Heart left ventricle (tissue), 16 donors: ENCODE measurements around the gene PUM1. TPM values are rescaled to one million over a fixed set of nuclear protein-coding genes. Genes with fewer than 3 reads are reported as not detected.

Experiments
- ATAC-seq, 4 donors: fragments of 200-7000 bp; cut with Tn5 transposase; one replicate each; pipeline ENCODE4 v1.9.1; 2020 to 2022; ENCODE audit warnings: moderate library complexity in 4 of 4, mild to moderate bottlenecking in 3 of 4, moderate number of reproducible peaks in 1 of 4
- DNase-seq, 5 donors: peaks; one replicate each; pipeline ENCODE4 v3.0.0-alpha.2; 2020
- H3K27ac ChIP-seq, 12 donors: fragments of 200-600 bp; sonication (generic) in 4 of 12; one replicate each; pipeline versions ENCODE4 v1.5.0 to v1.8.0; 2016 to 2022; ENCODE audit warnings: mild to moderate bottlenecking in 2 of 12
- H3K27me3 ChIP-seq, 9 donors: fragments of 200-600 bp; sonication (generic) in 2 of 9; one replicate each; pipeline versions ENCODE4 v1.5.1 to v1.8.0; 2016 to 2022; ENCODE audit warnings: mild to moderate bottlenecking in 3 of 9
- H3K36me3 ChIP-seq, 9 donors: fragments of 200-600 bp; sonication (generic) in 2 of 9; one replicate each; pipeline versions ENCODE4 v1.5.0 to v1.8.0; 2018 to 2022; ENCODE audit warnings: mild to moderate bottlenecking in 2 of 9
- H3K4me1 ChIP-seq, 12 donors: fragments of 200-600 bp; sonication (generic) in 4 of 12; one replicate each; pipeline versions ENCODE4 v1.5.0 to v1.8.0; 2016 to 2022; ENCODE audit warnings: mild to moderate bottlenecking in 3 of 12
- H3K4me3 ChIP-seq, 12 donors: fragments of 200-600 bp; sonication (generic) in 4 of 12; one replicate each; pipeline versions ENCODE4 v1.5.0 to v1.8.0; 2017 to 2022; ENCODE audit warnings: mild to moderate bottlenecking in 9 of 12, moderate library complexity in 4 of 12
- H3K9me3 ChIP-seq, 12 donors: fragments of 200-600 bp; sonication (generic) in 4 of 12; one replicate each; pipeline versions ENCODE4 v1.5.0 to v1.8.0; 2016 to 2022; ENCODE audit warnings: mild to moderate bottlenecking in 1 of 12
- CTCF ChIP-seq, 12 donors: fragments of 200-600 bp; sonication (generic) in 4 of 12; IDR thresholded peaks; one replicate each; pipeline versions ENCODE4 v1.5.0 to v1.8.0; 2018 to 2022; ENCODE audit warnings: antibody characterized with exemption in 12 of 12, mild to moderate bottlenecking in 5 of 12
- POLR2A ChIP-seq, 2 donors: fragments of 450-650 bp; IDR thresholded peaks; one replicate each; pipeline ENCODE4 v1.6.1; 2017; ENCODE audit warnings: antibody characterized with exemption in 2 of 2, mild to moderate bottlenecking in 2 of 2, moderate library complexity in 2 of 2
- WGBS, 4 donors: extraction: QIAGEN DNeasy Blood & Tissue Kit in 2 of 4; methylation state at CpG; one replicate each; pipeline versions ENCODE4 v1.1.5 to v1.1.7; 2013 to 2018; 5-methylcytosine and 5-hydroxymethylcytosine counted together
- intact Hi-C, 10 donors: fragments of 100-400 bp; cut with DNase I; formaldehyde crosslinking; loops; one replicate each; pipeline versions ENCODE4 v1.11.1 to v1.14.2; 2022
- polyA plus RNA-seq, 2 donors: library from polyadenylated mRNA; stranded (reverse); fragments of 200-250 nt; gene quantifications; one replicate each; pipeline ENCODE4 v1.2.3, GENCODE V29; 2013
- total RNA-seq, 9 donors: library from RNA; depleted of rRNA in 2 of 9; stranded (reverse); fragments of >200 nt in 2 of 9; fragmentation: NEBNext Ultra II Directional in 3 of 9; extraction: Animal tissue kit (Norgen Biotek cat#: 25700) in 3 of 9; gene quantifications; one replicate each; pipeline versions ENCODE4 v1.1.0 to v1.2.4, GENCODE V29; 2016 to 2023
- donor health status: ischemic (EF 13 %, LVEDD 7.1; RV severe dilation, severe dysfunction).
- donor health status: healthy with polysubstance abuse.
- donor health status: DM: no; HTN: yes; CAD: no.
- donor health status: DM: no; HTN: no; CAD: no.
- donor health status: ischemic (EF 25% LVEDD 6.9; RV normal size, moderate dysfunction).
- donor health status: ischemic (EF 25% LVEDD 5.7; RV mildly dilated, moderate dysfunction).
- donor health status: healthy.
- donor health status: DM: yes; HTN: yes; CAD: no.
- donor health status: ischemic (EF 35%, LVEDD 5.7; RV mildly dilated, moderate dysfunction).
- donor health status: nonischemic (EF 11% LVEDD 7.7; RV severe dilation, severe dysfunction).
- donor health status: DM: yes; HTN: yes; CAD: no.
- donor health status: PGD.
- donor health status: ischemic (EF 29% LVEDD 5.4; RV normal size, mild dysfunction).
- donor health status: nonischemic (EF 23%, LVEDD 6.1; RV moderate dilation, normal function).

PUM1 gene
- total and polyA plus RNA-seq, 11 donors = 19.2 to 96.3 (median 70.7) TPM

- peaks cover 2 to 50% (median 32%) of the 10 kb centered on the region in 12 donors for H3K4me1 ChIP-seq
- TF ChIP-seq CTCF (IDR thresholded peaks at IDR 0.05) (no peak), POLR2A (IDR thresholded peaks at IDR 0.05) (no peak)
- intact Hi-C loops = no loop called here
- ATAC-seq = no peak
- no peak for DNase-seq
- H3K27ac ChIP-seq = no peak overlapping the region
- H3K36me3 ChIP-seq = peaks cover 0 to 78% (median 50%) of the 10 kb centered on the region in 9 donors
- H3K9me3 ChIP-seq = no peaks in the 10 kb centered on the region
- no peaks in the 10 kb centered on the region for H3K27me3 ChIP-seq
- 98 to 100% (median 99%) methylated on average over 2 of the region's 2 CpGs for WGBS, 4 donors
- no peak overlapping the region for H3K4me3 ChIP-seq
These were observed 88.0 kb downstream of the PUM1 start for GRCh38 chr1:30977511-30977910.

- 72 to 78% (median 75%) methylated on average over 5 of the region's 5 CpGs for WGBS, 4 donors
- Histone ChIP-seq H3K4me3 (no peak overlapping the region), H3K9me3 (no peaks in the 10 kb centered on the region), H3K27ac (peak overlapping the region in 4 of 12 donors; percentile 39 to 84 (median 44)), H3K27me3 (no peaks in the 10 kb centered on the region), H3K4me1 (peaks cover 2 to 46% (median 28%) of the 10 kb centered on the region in 12 donors), H3K36me3 (peaks cover 0 to 79% (median 51%) of the 10 kb centered on the region in 9 donors)
- peak in 2 of 4 donors; percentile 10 to 42 for ATAC-seq
- TF ChIP-seq POLR2A (IDR thresholded peaks at IDR 0.05) = no peak
- TF ChIP-seq CTCF (IDR thresholded peaks at IDR 0.05) = peak in 4 of 12 donors; percentile 13 to 30 (median 24)
- intact Hi-C loops = no loop called here
- no peak for DNase-seq
These were observed 88.4 kb downstream of the PUM1 start for GRCh38 chr1:30977105-30977504.

- 12 to 25% (median 14%) methylated on average over 2 of the region's 2 CpGs for WGBS, 4 donors
- H3K36me3 ChIP-seq = peaks cover 0 to 75% (median 53%) of the 10 kb centered on the region in 9 donors
- H3K27me3 ChIP-seq = no peaks in the 10 kb centered on the region
- no peaks in the 10 kb centered on the region for H3K9me3 ChIP-seq
- peak overlapping the region in 11 of 12 donors; percentile 12 to 84 (median 44) for H3K27ac ChIP-seq
- peaks cover 2 to 43% (median 27%) of the 10 kb centered on the region in 12 donors for H3K4me1 ChIP-seq
- no peak overlapping the region for H3K4me3 ChIP-seq
- DNase-seq (no peak), ATAC-seq (peak; percentile 27 to 69 (median 50))
- TF ChIP-seq CTCF (IDR thresholded peaks at IDR 0.05) = no peak
- TF ChIP-seq POLR2A (IDR thresholded peaks at IDR 0.05) = no peak
- intact Hi-C loops = no loop called here
These were observed 89.4 kb downstream of the PUM1 start for GRCh38 chr1:30976143-30976542.

GRCh38 chr1:30975217-30975616 is 90.3 kb downstream of the PUM1 start:
- peaks cover 0 to 75% (median 49%) of the 10 kb centered on the region in 9 donors for H3K36me3 ChIP-seq
- peaks cover 2 to 49% (median 27%) of the 10 kb centered on the region in 12 donors for H3K4me1 ChIP-seq
- TF ChIP-seq CTCF (IDR thresholded peaks at IDR 0.05) (no peak), POLR2A (IDR thresholded peaks at IDR 0.05) (no peak)
- DNase-seq = no peak
- no peaks in the 10 kb centered on the region for H3K27me3 ChIP-seq
- intact Hi-C loops = no loop called here
- H3K4me3 ChIP-seq = no peak overlapping the region
- WGBS, 4 donors = 89 to 93% (median 89%) methylated on average over 3 of the region's 3 CpGs
- peak overlapping the region in 5 of 12 donors; percentile 25 to 84 (median 53) for H3K27ac ChIP-seq
- H3K9me3 ChIP-seq = no peaks in the 10 kb centered on the region
- no peak for ATAC-seq
